ENCODE results near the gene NTN3. TPM values are rescaled to one million over a fixed set of nuclear protein-coding genes. Genes with fewer than 3 reads are reported as not detected.

NTN3 gene
- total and polyA plus RNA-seq, 7 donors = 0.01 to 0.20 (median 0.13) TPM; not detected in 3

- Histone ChIP-seq H3K27ac (no peak overlapping the region), H3K4me1 (peaks cover 36% of the 10 kb centered on the region), H3K36me3 (ENCODE audit: insufficient read depth in 1 of 2, low read depth in 1 of 2) (no peaks in the 10 kb centered on the region), H3K9me3 (no peaks in the 10 kb centered on the region), H3K27me3 (ENCODE audit: insufficient read depth in 3 of 3, low read length in 2 of 3) (no peaks in the 10 kb centered on the region), H3K4me3 (peak overlapping the region; percentile 2)
- WGBS, 3 donors = 60 to 72% (median 62%) methylated on average over 29 of the region's 29 CpGs
- DNase-seq (peak in 1 of 2 donors; percentile 79), ATAC-seq (peak; percentile 58 to 74 (median 64))
- peak; percentile 25 for TF ChIP-seq CTCF (IDR thresholded peaks at IDR 0.05)
- intact Hi-C loops (cut with DNase I) = loop anchor here in 1 of 2 donors (5.0 kb wide), 1 partner anchor 330 kb away; the partner anchor contains the start of gene TRAF7
Measured at GRCh38 chr16:2486645-2487516, 15.8 kb downstream of the NTN3 start.

- Histone ChIP-seq H3K4me1 (peaks cover 30% of the 10 kb centered on the region), H3K27ac (no peak overlapping the region), H3K27me3 (ENCODE audit: insufficient read depth in 3 of 3, low read length in 2 of 3) (no peaks in the 10 kb centered on the region), H3K4me3 (peak overlapping the region; percentile 2), H3K36me3 (ENCODE audit: insufficient read depth in 1 of 2, low read depth in 1 of 2) (no peaks in the 10 kb centered on the region), H3K9me3 (no peaks in the 10 kb centered on the region)
- no peak for ATAC-seq
- no peak for DNase-seq
- no peak for TF ChIP-seq CTCF (IDR thresholded peaks at IDR 0.05)
- intact Hi-C loops (cut with DNase I) = loop anchor here in 1 of 2 donors (5.0 kb wide), 1 partner anchor 330 kb away; the partner anchor contains the start of gene TRAF7
- 54 to 73% (median 57%) methylated on average over 7 to 8 of the region's 8 CpGs for WGBS, 3 donors
Measured at GRCh38 chr16:2487517-2487842, 16.4 kb downstream of the NTN3 start.

- intact Hi-C loops (cut with DNase I) = loop anchor here in 1 of 2 donors (5.0 kb wide), 1 partner anchor 331 kb away; the partner anchor contains the start of gene TRAF7
- DNase-seq (no peak), ATAC-seq (no peak)
- no peak for TF ChIP-seq CTCF (IDR thresholded peaks at IDR 0.05)
- no peaks in the 10 kb centered on the region for H3K36me3 ChIP-seq (ENCODE audit: insufficient read depth in 1 of 2, low read depth in 1 of 2)
- no peaks in the 10 kb centered on the region for H3K27me3 ChIP-seq (ENCODE audit: insufficient read depth in 3 of 3, low read length in 2 of 3)
- 75 to 82% (median 79%) methylated on average over 14 to 15 of the region's 15 CpGs for WGBS, 3 donors
- H3K4me3 ChIP-seq = no peak overlapping the region
- H3K9me3 ChIP-seq = no peaks in the 10 kb centered on the region
- no peak overlapping the region for H3K27ac ChIP-seq
- H3K4me1 ChIP-seq = peaks cover 27% of the 10 kb centered on the region
Measured at GRCh38 chr16:2487903-2488531, 16.9 kb downstream of the NTN3 start.

- ATAC-seq = no peak
Measured at GRCh38 chr16:2489581-2489980, 18.5 kb downstream of the NTN3 start.

More at GRCh38 chr16:2489581-2489980, 18.5 kb downstream of the NTN3 start:
- Histone ChIP-seq H3K4me1 (peaks cover 11% of the 10 kb centered on the region), H3K27me3 (ENCODE audit: insufficient read depth in 3 of 3, low read length in 2 of 3) (no peaks in the 10 kb centered on the region), H3K4me3 (no peak overlapping the region), H3K36me3 (ENCODE audit: insufficient read depth in 1 of 2, low read depth in 1 of 2) (no peaks in the 10 kb centered on the region), H3K27ac (no peak overlapping the region), H3K9me3 (no peaks in the 10 kb centered on the region)
- WGBS, 3 donors = 92 to 95% (median 93%) methylated on average over 16 of the region's 16 CpGs
- TF ChIP-seq CTCF (IDR thresholded peaks at IDR 0.05) = no peak
- DNase-seq = no peak
- intact Hi-C loops (cut with DNase I) = loop anchor here in 1 of 2 donors (5.0 kb wide), 1 partner anchor 332 kb away; the partner anchor contains the start of gene TRAF7
